PC-3 (cell line): ENCODE results near the gene BSG. TPM values are rescaled to one million over a fixed set of nuclear protein-coding genes. Genes with fewer than 3 reads are reported as not detected.

ENCODE experiments used
- ATAC-seq: fragments of 200-7000 bp; cut with Tn5 transposase; 2 replicates; pipeline ENCODE4 v1.9.1; 2020; ENCODE audit warnings: mild to moderate bottlenecking, moderate library complexity
- BruUV-seq: library from RNA; stranded (reverse); fragments of 400-500 nt; replicated peaks from 2 replicates; lab custom pipeline; 2021; lab: Mats Ljungman, UMichigan
- CTCF ChIA-PET: fragments of 300-600 bp; sonication (Branson Sonifier 250); formaldehyde crosslinking; loops from one replicate; lab custom pipeline; 2022; ENCODE audit warnings: antibody characterized with exemption; lab: Charles Lee
- POLR2A ChIA-PET: fragments of 300-600 bp; sonication (Branson Sonifier 250); formaldehyde crosslinking; loops from one replicate; lab custom pipeline; 2022; ENCODE audit warnings: antibody characterized with exemption; ENCODE audit not compliant: unreplicated experiment; lab: Charles Lee
- DNase-seq: peaks from one replicate; pipeline ENCODE4 v3.0.0-alpha.2; 2015
- H2AFZ ChIP-seq: fragments of 300-600 bp; sonication (generic); 2 replicates; pipeline ENCODE4 v1.6.0; 2016; ENCODE audit warnings: antibody characterized with exemption, low read length
- H3F3A ChIP-seq: fragments of 300-600 bp; sonication (generic); one replicate; pipeline ENCODE4 v1.6.0; 2017; ENCODE audit warnings: antibody characterized with exemption, low read length, control low read depth, mild to moderate bottlenecking; ENCODE audit not compliant: unreplicated experiment
- H3K27ac ChIP-seq: fragments of 300-600 bp; sonication (generic); 2 replicates; pipeline ENCODE4 v1.5.1; 2016; ENCODE audit warnings: mild to moderate bottlenecking, low read length
- H3K27me3 ChIP-seq: fragments of 300-600 bp; sonication (generic); 2 replicates; pipeline ENCODE4 v1.6.1; 2016; ENCODE audit warnings: low read length, mixed read lengths
- H3K36me3 ChIP-seq: fragments of 300-600 bp; sonication (generic); 2 replicates; pipeline ENCODE4 v1.6.1; 2016; ENCODE audit warnings: low read depth, mixed run types, low read length, mixed read lengths
- H3K4me1 ChIP-seq: fragments of 300-600 bp; sonication (generic); 2 replicates; pipeline ENCODE4 v1.5.1; 2016; ENCODE audit warnings: low read length; ENCODE audit not compliant: insufficient read depth
- H3K4me2 ChIP-seq: fragments of 300-600 bp; sonication (generic); 2 replicates; pipeline ENCODE4 v1.6.0; 2016; ENCODE audit warnings: low read length
- H3K4me3 ChIP-seq: fragments of 300-600 bp; sonication (generic); 2 replicates; pipeline ENCODE4 v1.5.1; 2016; ENCODE audit warnings: mild to moderate bottlenecking, low read length, mixed read lengths
- H3K79me2 ChIP-seq: fragments of 300-600 bp; sonication (generic); 2 replicates; pipeline ENCODE4 v1.6.1; 2017; ENCODE audit warnings: low read length, mixed read lengths
- H3K9ac ChIP-seq: fragments of 300-600 bp; sonication (generic); 2 replicates; pipeline ENCODE4 v1.6.0; 2016; ENCODE audit warnings: mild to moderate bottlenecking, low read length
- H3K9me2 ChIP-seq: fragments of 300-600 bp; sonication (generic); replicated peaks from 2 replicates; pipeline ENCODE4 v1.6.1; 2016; ENCODE audit warnings: mixed run types, low read length, mixed read lengths
- H3K9me3 ChIP-seq: fragments of 300-600 bp; sonication (generic); 2 replicates; pipeline ENCODE4 v1.6.1; 2016; ENCODE audit warnings: low read length, mixed read lengths
- H4K20me1 ChIP-seq: fragments of 300-600 bp; sonication (generic); 2 replicates; pipeline ENCODE4 v1.6.1; 2016; ENCODE audit warnings: low read length, mixed read lengths
- EZH2 ChIP-seq: fragments of 300-600 bp; sonication (generic); IDR thresholded peaks from one replicate; pipeline ENCODE4 v1.6.1; 2017; ENCODE audit warnings: antibody characterized with exemption, mild to moderate bottlenecking, low read length; ENCODE audit not compliant: unreplicated experiment
- EZH2phosphoT487 ChIP-seq: fragments of 300-600 bp; sonication (generic); IDR thresholded peaks from 2 replicates; pipeline ENCODE4 v1.6.1; 2018; ENCODE audit warnings: mild to moderate bottlenecking, antibody characterized with exemption, low read length, borderline replicate concordance
- intact Hi-C: fragments of 100-400 bp; cut with micrococcal nuclease; formaldehyde crosslinking; loops from 2 replicates; pipeline ENCODE4 v1.9.0; 2023
- total RNA-seq: library from RNA; depleted of rRNA; stranded (reverse); fragments of >200 nt; gene quantifications from 2 replicates; pipeline ENCODE4 v1.2.3, GENCODE V29; 2014
- TF ChIP-seq, protein P1 (sequence below): fragments of 300-600 bp; sonication (generic); conservative IDR thresholded peaks from 2 replicates; pipeline ENCODE4 v1.5.1; 2017; ENCODE audit warnings: antibody characterized with exemption, low read depth, mild to moderate bottlenecking, low read length

The BSG gene
- total RNA-seq, 1 experiment from 2014 or later: 458 TPM

DNA sequence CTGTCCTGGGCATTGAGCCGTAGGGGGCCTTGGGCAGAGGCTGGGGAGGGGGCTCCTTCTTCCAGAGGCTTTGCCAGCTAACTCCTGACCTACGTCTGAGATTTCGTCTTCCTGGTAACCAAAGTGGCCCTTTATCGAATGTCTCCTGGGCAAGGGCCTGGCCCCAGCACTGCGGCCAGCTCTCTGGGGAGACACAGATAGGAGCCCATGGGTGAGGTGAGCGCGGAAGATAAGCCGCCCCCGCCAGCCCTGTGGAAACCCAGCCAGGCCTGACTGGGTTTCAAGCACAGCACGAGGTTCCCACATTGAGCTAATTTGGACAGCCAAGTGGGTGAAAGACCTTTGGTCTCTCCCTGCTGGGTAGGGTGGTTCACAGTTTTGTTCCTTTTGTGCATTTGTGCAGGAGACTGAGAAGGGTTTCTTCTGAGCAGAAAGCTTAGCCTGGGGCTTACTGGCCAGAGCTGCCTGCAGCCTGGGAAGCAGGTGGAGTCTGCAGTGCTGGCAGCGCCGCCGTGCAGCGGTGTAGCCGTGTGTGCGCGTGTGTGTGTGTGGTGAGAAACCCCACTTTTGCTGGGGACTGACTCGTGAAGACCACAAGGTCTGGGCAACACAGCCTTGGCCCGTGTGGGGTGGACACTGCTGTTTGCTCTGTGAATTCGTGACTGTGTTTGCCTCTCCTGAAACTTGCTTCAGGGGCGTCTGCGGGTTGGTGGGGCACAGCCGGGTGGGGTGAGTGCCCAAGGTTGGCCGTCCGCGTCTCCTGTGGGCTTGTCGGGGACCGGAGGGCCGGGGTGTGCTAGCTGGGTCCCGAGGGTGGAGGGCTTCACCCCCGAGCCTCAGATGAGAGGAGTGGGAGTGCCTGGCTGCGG, 2.5 kb downstream of the BSG start:
- Histone ChIP-seq H2AFZ (no peak overlapping the region), H3K4me2 (peak overlapping the region; percentile 98), H3F3A (no peaks in the 10 kb centered on the region), H3K9me3 (no peaks in the 10 kb centered on the region), H3K27ac (peak overlapping the region; percentile 69), H3K4me3 (peak overlapping the region; percentile 93), H3K9me2 (no peaks in the 10 kb centered on the region), H3K79me2 (peaks cover 74% of the 10 kb centered on the region), H3K9ac (peak overlapping the region; percentile 54), H3K27me3 (no peaks in the 10 kb centered on the region), H3K36me3 (no peaks in the 10 kb centered on the region; the same call in 1 of the 2 replicates), H3K4me1 (peaks cover 20% of the 10 kb centered on the region), H4K20me1 (peaks cover 56% of the 10 kb centered on the region)
- ChIA-PET CTCF (interaction anchor here (0.5 to 0.6 kb wide), 3 partner anchors 12 to 26 kb away, joined by 3 to 8 read pairs (median 3); no protein-coding TSS in a partner anchor), POLR2A (interaction anchor here (0.7 kb wide), 1 partner anchor 101 kb away, joined by 4 read pairs; no protein-coding TSS in a partner anchor)
- peak; percentile 47 for DNase-seq
- no TSS peak for BruUV-seq
- ATAC-seq: peak; percentile 18
- TF ChIP-seq, protein P1, sequence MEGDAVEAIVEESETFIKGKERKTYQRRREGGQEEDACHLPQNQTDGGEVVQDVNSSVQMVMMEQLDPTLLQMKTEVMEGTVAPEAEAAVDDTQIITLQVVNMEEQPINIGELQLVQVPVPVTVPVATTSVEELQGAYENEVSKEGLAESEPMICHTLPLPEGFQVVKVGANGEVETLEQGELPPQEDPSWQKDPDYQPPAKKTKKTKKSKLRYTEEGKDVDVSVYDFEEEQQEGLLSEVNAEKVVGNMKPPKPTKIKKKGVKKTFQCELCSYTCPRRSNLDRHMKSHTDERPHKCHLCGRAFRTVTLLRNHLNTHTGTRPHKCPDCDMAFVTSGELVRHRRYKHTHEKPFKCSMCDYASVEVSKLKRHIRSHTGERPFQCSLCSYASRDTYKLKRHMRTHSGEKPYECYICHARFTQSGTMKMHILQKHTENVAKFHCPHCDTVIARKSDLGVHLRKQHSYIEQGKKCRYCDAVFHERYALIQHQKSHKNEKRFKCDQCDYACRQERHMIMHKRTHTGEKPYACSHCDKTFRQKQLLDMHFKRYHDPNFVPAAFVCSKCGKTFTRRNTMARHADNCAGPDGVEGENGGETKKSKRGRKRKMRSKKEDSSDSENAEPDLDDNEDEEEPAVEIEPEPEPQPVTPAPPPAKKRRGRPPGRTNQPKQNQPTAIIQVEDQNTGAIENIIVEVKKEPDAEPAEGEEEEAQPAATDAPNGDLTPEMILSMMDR: no peak
- TF ChIP-seq EZH2: no peak
- no peak for TF ChIP-seq EZH2phosphoT487
- intact Hi-C loops: loop anchor here (10.0 kb wide), 1 partner anchor 60 kb away; the partner anchor contains the start of genes FGF22 and POLRMT

DNA sequence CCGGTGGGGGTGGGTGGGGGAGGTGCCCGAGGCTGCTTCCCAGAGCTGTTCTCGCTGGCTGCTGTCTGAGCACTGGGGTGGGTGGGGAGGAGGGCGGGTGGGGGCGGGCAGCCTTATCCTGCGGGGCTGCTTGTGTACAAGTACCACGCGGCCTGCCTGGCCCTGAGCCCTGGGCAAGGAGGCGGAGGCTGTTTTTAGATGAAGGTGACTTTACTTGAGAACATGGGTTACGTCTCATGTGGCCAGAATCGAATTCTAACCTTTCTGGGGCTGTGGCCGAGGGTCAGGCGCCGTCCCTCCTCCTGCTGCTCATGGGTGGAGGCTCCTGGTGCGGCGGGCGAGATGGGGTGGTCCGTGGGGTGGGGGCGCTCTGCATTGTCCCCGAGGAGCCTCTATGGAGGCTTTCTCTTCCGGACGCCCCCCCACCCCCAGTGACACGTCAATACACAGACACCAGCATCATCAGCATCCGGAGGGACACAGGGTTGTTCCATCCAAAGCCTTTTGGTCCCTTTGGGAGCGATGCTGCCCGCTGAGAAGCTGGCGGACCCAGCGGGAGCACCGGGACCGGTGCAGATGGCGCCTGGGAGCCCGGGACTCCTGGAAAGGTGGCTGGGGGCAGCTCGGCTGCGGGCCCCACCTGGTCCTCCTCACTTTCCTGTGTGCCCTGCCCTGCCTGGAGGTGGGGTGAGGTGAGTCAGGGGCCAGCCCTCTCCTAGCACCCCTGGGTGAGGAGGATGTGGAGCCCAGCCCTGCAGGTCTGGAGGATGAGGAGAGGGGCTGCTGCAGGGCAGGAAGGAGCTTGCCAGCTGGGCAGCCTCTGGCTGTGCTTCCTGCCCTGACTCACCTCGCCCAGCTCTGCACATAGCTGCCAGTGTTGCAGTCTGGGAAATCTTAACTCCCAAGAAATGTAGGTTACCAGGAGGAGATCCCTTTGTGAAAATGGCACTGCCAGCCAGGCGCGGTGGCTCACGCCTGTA, 3.4 kb downstream of the BSG start:
- Histone ChIP-seq H3K9me3 (no peaks in the 10 kb centered on the region), H3K9me2 (no peaks in the 10 kb centered on the region), H3K27ac (peak overlapping the region; percentile 69), H3K36me3 (no peaks in the 10 kb centered on the region; the same call in 1 of the 2 replicates), H3F3A (no peaks in the 10 kb centered on the region), H3K9ac (peak overlapping the region; percentile 41; the same call in 1 of the 2 replicates), H3K4me2 (peak overlapping the region; percentile 98), H3K4me3 (peak overlapping the region; percentile 93), H3K4me1 (peaks cover 20% of the 10 kb centered on the region), H3K27me3 (no peaks in the 10 kb centered on the region), H4K20me1 (peaks cover 57% of the 10 kb centered on the region), H2AFZ (no peak overlapping the region), H3K79me2 (peaks cover 80% of the 10 kb centered on the region)
- peak; percentile 71 for ATAC-seq
- ChIA-PET POLR2A (interaction anchor here (0.6 to 0.7 kb wide), 3 partner anchors 100 to 319 kb away, joined by 3 to 6 read pairs (median 4); no protein-coding TSS in a partner anchor), CTCF (interaction anchor here (0.5 kb wide), 1 partner anchor 27 kb away, joined by 3 read pairs; no protein-coding TSS in a partner anchor)
- intact Hi-C loops: loop anchor here (10.0 kb wide), 1 partner anchor 59 kb away; the partner anchor contains the start of genes FGF22 and POLRMT
- DNase-seq: peak; percentile 75
- no TSS peak for BruUV-seq
- TF ChIP-seq EZH2 (no peak), EZH2phosphoT487 (no peak)
- TF ChIP-seq, protein P1: no peak
